NCI-H2171 (cell line): ENCODE data around the gene COMT.

Experiments
- DNase-seq: peaks from one replicate; lab custom pipeline; 2025; lab: John Stamatoyannopoulos, UW

The COMT gene

GRCh38 chr22:19970031-19970478 is 28.5 kb downstream of the COMT start:
- no peak for DNase-seq

GRCh38 chr22:19970479-19971275 is 29.1 kb downstream of the COMT start:
- peak; percentile 23 for DNase-seq

- no peak for DNase-seq
These were observed 29.9 kb downstream of the COMT start for GRCh38 chr22:19971276-19972124.

GRCh38 chr22:19972251-19972650 is 30.7 kb downstream of the COMT start:
- no peak for DNase-seq

GRCh38 chr22:19972652-19973550 is 31.3 kb downstream of the COMT start:
- no peak for DNase-seq

GRCh38 chr22:19973551-19974267 is 32.1 kb downstream of the COMT start:
- DNase-seq = no peak

- DNase-seq = peak; percentile 76
These were observed 32.8 kb downstream of the COMT start for GRCh38 chr22:19974268-19974861.

GRCh38 chr22:19974935-19975706 is 33.5 kb downstream of the COMT start:
- DNase-seq = peak; percentile 35

- no peak for DNase-seq
These were observed 34.1 kb downstream of the COMT start for GRCh38 chr22:19975707-19976035.

- no peak for DNase-seq
These were observed 35.1 kb downstream of the COMT start for GRCh38 chr22:19976671-19977070.

- DNase-seq = no peak
These were observed 36.0 kb downstream of the COMT start for GRCh38 chr22:19977296-19978243.

GRCh38 chr22:19978748-19979147 is 37.2 kb downstream of the COMT start:
- DNase-seq = no peak

GRCh38 chr22:19979712-19980493 is 38.3 kb downstream of the COMT start:
- DNase-seq = no peak

GRCh38 chr22:19980766-19981165 is 39.2 kb downstream of the COMT start:
- DNase-seq = no peak

- DNase-seq = no peak
These were observed 39.8 kb downstream of the COMT start for GRCh38 chr22:19981171-19981960.

GRCh38 chr22:19981961-19982920 is 40.7 kb downstream of the COMT start:
- DNase-seq = no peak
